ENCODE results near the gene CCDC24.

DNA sequence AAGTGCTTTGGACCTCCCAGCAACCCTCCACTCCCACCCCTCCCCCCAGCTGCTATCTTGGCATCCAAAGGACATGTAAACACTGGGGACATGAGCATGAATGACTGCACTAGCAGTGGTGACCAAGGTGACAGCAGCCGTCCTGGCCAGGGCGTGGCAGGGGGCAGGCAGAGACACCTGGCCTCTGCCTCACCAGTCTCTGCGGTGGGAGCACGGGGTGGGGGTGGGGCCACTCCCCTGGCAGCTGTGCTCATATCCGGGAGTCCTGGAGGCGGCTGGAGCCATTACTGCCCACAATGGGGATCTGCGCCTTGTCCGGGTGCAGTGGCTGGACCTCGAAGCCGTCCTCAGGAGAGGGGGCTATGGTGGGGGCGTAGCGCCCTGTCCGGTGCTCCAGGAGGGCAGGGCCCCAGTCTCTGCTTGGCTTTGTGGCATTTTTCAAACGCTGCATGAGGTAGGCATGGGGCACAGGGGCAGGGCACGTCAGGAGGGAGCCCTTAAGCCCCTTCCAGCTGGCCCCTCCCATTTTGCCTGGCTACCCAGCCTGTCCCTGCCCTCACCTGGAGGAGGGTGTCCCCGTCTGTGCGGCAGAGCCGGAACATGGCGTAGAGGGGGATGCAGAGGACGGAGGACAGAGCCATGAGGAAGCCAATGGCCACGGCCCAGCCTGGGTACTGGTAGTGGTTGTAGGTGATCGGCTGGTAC lies 6.0 kb downstream of the CCDC24 start:
- no peak for TF ChIP-seq POLR2A (IDR thresholded peaks at IDR 0.05)
- TF ChIP-seq, protein P1, sequence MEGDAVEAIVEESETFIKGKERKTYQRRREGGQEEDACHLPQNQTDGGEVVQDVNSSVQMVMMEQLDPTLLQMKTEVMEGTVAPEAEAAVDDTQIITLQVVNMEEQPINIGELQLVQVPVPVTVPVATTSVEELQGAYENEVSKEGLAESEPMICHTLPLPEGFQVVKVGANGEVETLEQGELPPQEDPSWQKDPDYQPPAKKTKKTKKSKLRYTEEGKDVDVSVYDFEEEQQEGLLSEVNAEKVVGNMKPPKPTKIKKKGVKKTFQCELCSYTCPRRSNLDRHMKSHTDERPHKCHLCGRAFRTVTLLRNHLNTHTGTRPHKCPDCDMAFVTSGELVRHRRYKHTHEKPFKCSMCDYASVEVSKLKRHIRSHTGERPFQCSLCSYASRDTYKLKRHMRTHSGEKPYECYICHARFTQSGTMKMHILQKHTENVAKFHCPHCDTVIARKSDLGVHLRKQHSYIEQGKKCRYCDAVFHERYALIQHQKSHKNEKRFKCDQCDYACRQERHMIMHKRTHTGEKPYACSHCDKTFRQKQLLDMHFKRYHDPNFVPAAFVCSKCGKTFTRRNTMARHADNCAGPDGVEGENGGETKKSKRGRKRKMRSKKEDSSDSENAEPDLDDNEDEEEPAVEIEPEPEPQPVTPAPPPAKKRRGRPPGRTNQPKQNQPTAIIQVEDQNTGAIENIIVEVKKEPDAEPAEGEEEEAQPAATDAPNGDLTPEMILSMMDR (IDR thresholded peaks at IDR 0.05) = no peak
